GM13976 (cell line): Measurements from ENCODE around the gene ELOB.

Experiments used
- DNase-seq: peaks from one replicate; pipeline ENCODE4 v3.0.0; 2012; ENCODE audit warnings: low spot score
- CTCF ChIP-seq: IDR thresholded peaks from 2 replicates; pipeline ENCODE4 v1.5.1; 2012; ENCODE audit warnings: borderline replicate concordance, mild to moderate bottlenecking; ENCODE audit not compliant: insufficient read depth; ENCODE audit errors: extremely low read depth, missing control alignments, control extremely low read depth
- in situ Hi-C: fragments of 300-500 bp; cut with MboI; formaldehyde crosslinking; loops from one replicate; pipeline ENCODE4 v1.12.0; 2022; ENCODE audit warnings: low sequenced_read_pairs, mixed read lengths, inconsistent platforms; ENCODE audit not compliant: unreplicated experiment

The ELOB gene

GRCh38 chr16:2743007-2743810 is 33.9 kb downstream of the ELOB start:
- DNase-seq, result no peak
- in situ Hi-C loops, result no loop called here
- no peak for TF ChIP-seq CTCF

GRCh38 chr16:2742323-2743006 is 34.6 kb downstream of the ELOB start:
- no peak for DNase-seq
- in situ Hi-C loops, result no loop called here
- TF ChIP-seq CTCF, result no peak

GRCh38 chr16:2741168-2741567 is 35.9 kb downstream of the ELOB start:
- DNase-seq, result no peak
- TF ChIP-seq CTCF, result no peak
- in situ Hi-C loops, result no loop called here

- TF ChIP-seq CTCF, result no peak
- in situ Hi-C loops, result no loop called here
- DNase-seq, result no peak
Observed at GRCh38 chr16:2740476-2740875, 36.6 kb downstream of the ELOB start.

GRCh38 chr16:2739625-2740430 is 37.3 kb downstream of the ELOB start:
- TF ChIP-seq CTCF, result no peak
- in situ Hi-C loops, result no loop called here
- DNase-seq, result no peak

- in situ Hi-C loops, result no loop called here
- no peak for TF ChIP-seq CTCF
- no peak for DNase-seq
Observed at GRCh38 chr16:2738615-2739014, 38.5 kb downstream of the ELOB start.
